Osteoblast (primary cell): ENCODE results near the gene LSM4. TPM values are rescaled to one million over a fixed set of nuclear protein-coding genes. Genes with fewer than 3 reads are reported as not detected.

Experiments used
- DNase-seq: peaks from one replicate; pipeline ENCODE4 v3.0.0; 2011; ENCODE audit warnings: low spot score, mixed read lengths; ENCODE audit not compliant: insufficient read length; ENCODE audit errors: missing footprints
- H2AFZ ChIP-seq: 2 replicates; pipeline ENCODE4 v1.6.0; 2011; ENCODE audit warnings: mild to moderate bottlenecking, low read length
- H3K27ac ChIP-seq: 2 replicates; pipeline ENCODE4 v1.5.1; 2011; ENCODE audit warnings: mild to moderate bottlenecking, low read depth, low read length, moderate library complexity
- H3K27me3 ChIP-seq: 2 replicates; pipeline ENCODE4 v1.6.0; 2012; ENCODE audit warnings: mild to moderate bottlenecking, control low read depth, inconsistent platforms, low read length, moderate library complexity; ENCODE audit not compliant: insufficient read depth
- H3K36me3 ChIP-seq: 2 replicates; pipeline ENCODE4 v1.5.1; 2011; ENCODE audit warnings: mild to moderate bottlenecking, low read length, control low read depth, moderate library complexity; ENCODE audit not compliant: insufficient read depth
- H3K4me1 ChIP-seq: 2 replicates; pipeline ENCODE4 v1.5.1; 2011; ENCODE audit warnings: mild to moderate bottlenecking, low read length, control low read depth, moderate library complexity; ENCODE audit not compliant: insufficient read depth
- H3K4me2 ChIP-seq: 2 replicates; pipeline ENCODE4 v1.6.0; 2011; ENCODE audit warnings: mild to moderate bottlenecking, low read length; ENCODE audit not compliant: insufficient read depth
- H3K4me3 ChIP-seq: fragments of 200-600 bp; sonication (generic); 3 replicates; pipeline ENCODE4 v1.5.1; 2012; ENCODE audit warnings: mild to moderate bottlenecking, low read length, inconsistent platforms; ENCODE audit not compliant: insufficient read depth
- H3K79me2 ChIP-seq: 2 replicates; pipeline ENCODE4 v1.6.0; 2012; ENCODE audit warnings: mild to moderate bottlenecking, low read length, control low read depth, inconsistent platforms; ENCODE audit not compliant: insufficient read depth
- H3K9me3 ChIP-seq: 2 replicates; pipeline ENCODE4 v1.5.1; 2011; ENCODE audit warnings: low read depth, low read length, control low read depth
- H4K20me1 ChIP-seq: 2 replicates; pipeline ENCODE4 v1.6.0; 2012; ENCODE audit warnings: mild to moderate bottlenecking, low read length, control low read depth; ENCODE audit not compliant: insufficient read depth
- CTCF ChIP-seq: IDR thresholded peaks from 2 replicates; pipeline ENCODE4 v1.5.1; 2011; ENCODE audit warnings: mild to moderate bottlenecking, low read depth, low read length, moderate library complexity; ENCODE audit errors: extremely low read depth
- total RNA-seq: library from RNA; depleted of rRNA; stranded (reverse); fragments of >200 nt; gene quantifications from 2 replicates; pipeline ENCODE4 v1.2.3, GENCODE V29; 2012

Gene LSM4
- total RNA-seq, 1 donor: 74.6 TPM

GRCh38 chr19:18273561-18274218 is 49.2 kb downstream of the LSM4 start:
- H3K79me2 ChIP-seq: peaks cover 52% of the 10 kb centered on the region
- H4K20me1 ChIP-seq: peaks cover 53% of the 10 kb centered on the region
- TF ChIP-seq CTCF: no peak
- no peak overlapping the region for H2AFZ ChIP-seq
- no peak for DNase-seq
- peaks cover 9% of the 10 kb centered on the region for H3K36me3 ChIP-seq
- no peak overlapping the region for H3K4me3 ChIP-seq
- H3K4me2 ChIP-seq: no peak overlapping the region
- peaks cover 29% of the 10 kb centered on the region for H3K4me1 ChIP-seq
- H3K27ac ChIP-seq: no peak overlapping the region
- H3K9me3 ChIP-seq: no peaks in the 10 kb centered on the region
- no peaks in the 10 kb centered on the region for H3K27me3 ChIP-seq

GRCh38 chr19:18271433-18271841 is 51.4 kb downstream of the LSM4 start:
- Histone ChIP-seq H2AFZ (no peak overlapping the region), H3K4me3 (no peak overlapping the region), H3K27me3 (no peaks in the 10 kb centered on the region), H3K36me3 (peaks cover 15% of the 10 kb centered on the region), H3K79me2 (peaks cover 32% of the 10 kb centered on the region), H3K4me1 (peaks cover 21% of the 10 kb centered on the region), H3K27ac (no peak overlapping the region), H4K20me1 (peaks cover 48% of the 10 kb centered on the region), H3K9me3 (no peaks in the 10 kb centered on the region), H3K4me2 (no peak overlapping the region)
- peak; percentile 35 for DNase-seq
- no peak for TF ChIP-seq CTCF

GRCh38 chr19:18270326-18270725 is 52.5 kb downstream of the LSM4 start:
- Histone ChIP-seq H3K4me3 (no peak overlapping the region), H3K9me3 (no peaks in the 10 kb centered on the region), H4K20me1 (peaks cover 38% of the 10 kb centered on the region), H3K36me3 (peaks cover 26% of the 10 kb centered on the region), H3K4me1 (peaks cover 11% of the 10 kb centered on the region), H3K27ac (no peak overlapping the region), H3K27me3 (no peaks in the 10 kb centered on the region), H3K4me2 (no peak overlapping the region), H3K79me2 (peaks cover 20% of the 10 kb centered on the region), H2AFZ (no peak overlapping the region)
- no peak for DNase-seq
- TF ChIP-seq CTCF: no peak

GRCh38 chr19:18269070-18269723 is 53.7 kb downstream of the LSM4 start:
- H2AFZ ChIP-seq: no peak overlapping the region
- no peaks in the 10 kb centered on the region for H3K4me1 ChIP-seq
- H3K36me3 ChIP-seq: peaks cover 32% of the 10 kb centered on the region
- H3K27ac ChIP-seq: no peak overlapping the region
- no peak overlapping the region for H3K4me2 ChIP-seq
- peaks cover 12% of the 10 kb centered on the region for H3K79me2 ChIP-seq
- H3K27me3 ChIP-seq: no peaks in the 10 kb centered on the region
- H3K9me3 ChIP-seq: no peaks in the 10 kb centered on the region
- TF ChIP-seq CTCF: no peak
- H4K20me1 ChIP-seq: peaks cover 30% of the 10 kb centered on the region
- H3K4me3 ChIP-seq: no peak overlapping the region
- DNase-seq: peak; percentile 85
